HFF-Myc (cell line): ENCODE data around the gene ARMH4.

Experiments
- DNase-seq: peaks from one replicate; pipeline ENCODE4 v3.0.0-alpha.2; 2011; ENCODE audit warnings: low read depth; ENCODE audit errors: extremely low read depth
- H3K4me3 ChIP-seq: replicated peaks from 2 replicates; pipeline ENCODE4 v1.5.1; 2011; ENCODE audit warnings: low read depth, mild to moderate bottlenecking, control low read depth, low read length
- CTCF ChIP-seq: IDR thresholded peaks from 2 replicates; pipeline ENCODE4 v1.5.1; 2012; ENCODE audit warnings: mild to moderate bottlenecking, low read depth, low read length, control low read depth; ENCODE audit errors: missing control alignments

Gene ARMH4

GRCh38 chr14:57979376-57980048 lies 172.5 kb downstream of the ARMH4 start:
- DNase-seq = no peak
- no peak overlapping the region for H3K4me3 ChIP-seq
- TF ChIP-seq CTCF = no peak

- no peak for DNase-seq
- no peak overlapping the region for H3K4me3 ChIP-seq
- TF ChIP-seq CTCF = no peak
Measured at GRCh38 chr14:57976701-57977100, 175.3 kb downstream of the ARMH4 start.

GRCh38 chr14:57974896-57975295 lies 177.1 kb downstream of the ARMH4 start:
- H3K4me3 ChIP-seq = no peak overlapping the region
- DNase-seq = no peak

GRCh38 chr14:57970594-57970993 lies 181.4 kb downstream of the ARMH4 start:
- no peak overlapping the region for H3K4me3 ChIP-seq
- TF ChIP-seq CTCF = no peak
- no peak for DNase-seq

More at GRCh38 chr14:57974896-57975295, 177.1 kb downstream of the ARMH4 start:
- TF ChIP-seq CTCF = no peak

- DNase-seq = no peak
- no peak overlapping the region for H3K4me3 ChIP-seq
- no peak for TF ChIP-seq CTCF
Measured at GRCh38 chr14:57970175-57970574, 181.8 kb downstream of the ARMH4 start.

GRCh38 chr14:57963071-57963470 lies 188.9 kb downstream of the ARMH4 start:
- TF ChIP-seq CTCF = no peak
- DNase-seq = no peak

More at GRCh38 chr14:57963071-57963470, 188.9 kb downstream of the ARMH4 start:
- H3K4me3 ChIP-seq = no peak overlapping the region
